HCT116 (cell line): ENCODE data around the gene MOB3B. TPM values are rescaled to one million over a fixed set of nuclear protein-coding genes. Genes with fewer than 3 reads are reported as not detected.

Experiments used
- ATAC-seq: fragments of 200-7000 bp; cut with Tn5 transposase; 2 replicates; pipeline ENCODE4 v1.9.1; 2020; ENCODE audit warnings: mild to moderate bottlenecking, moderate library complexity
- BruUV-seq: library from RNA; stranded (reverse); fragments of 400-500 nt; replicated peaks from 2 replicates; lab custom pipeline; 2021; lab: Mats Ljungman, UMichigan
- CTCF ChIA-PET: fragments of 300-600 bp; sonication (Branson Sonifier 250); formaldehyde crosslinking; loops from one replicate; lab custom pipeline; 2021; ENCODE audit warnings: antibody characterized with exemption; lab: Charles Lee
- POLR2A ChIA-PET: fragments of 300-600, 350-600 bp; sonication (Branson Sonifier 250); formaldehyde crosslinking; loops from one replicate; lab custom pipeline; 2021; ENCODE audit warnings: antibody characterized with exemption; lab: Charles Lee
- RAD21 ChIA-PET, 2 experiments: fragments of 300-600 bp; sonication (Branson Sonifier 250); formaldehyde crosslinking; loops; one replicate each; lab custom pipeline; 2023; ENCODE audit warnings: low total read pairs in 2 of 2; ENCODE audit not compliant: uncharacterized antibody in 2 of 2, unreplicated experiment in 2 of 2, low non-redundant PET in 1 of 2; lab: Charles Lee
- DNase-seq: peaks from one replicate; pipeline ENCODE4 v3.0.0-alpha.2; 2010; ENCODE audit warnings: low read depth, low spot score
- H2AFZ ChIP-seq: fragments of 200-600 bp; shearing (Covaris generic), sonication (generic); 2 replicates; pipeline ENCODE4 v1.6.1; 2017; ENCODE audit warnings: low read depth, mixed run types, mixed read lengths, antibody characterized with exemption, low read length; ENCODE audit not compliant: poor library complexity, severe bottlenecking
- H3K27ac ChIP-seq: 2 replicates; pipeline ENCODE4 v1.5.1; 2012; ENCODE audit warnings: low read depth, low read length
- H3K27me3 ChIP-seq: fragments of 200-600 bp; sonication (generic); 2 replicates; pipeline ENCODE4 v1.6.1; 2016; ENCODE audit warnings: mixed run types, low read length, mixed read lengths; ENCODE audit not compliant: insufficient read depth
- H3K36me3 ChIP-seq, 2 experiments: fragments of 200-500 bp in 1 of 2; fragments of 200-600 bp in 1 of 2; sonication (Bioruptor generic) in 1 of 2; sonication (generic) in 1 of 2; 2 replicates each; pipeline versions ENCODE4 v1.5.1 to v1.6.1; 2014 to 2016; ENCODE audit warnings: low read length in 2 of 2, inconsistent platforms in 1 of 2, mixed read lengths in 1 of 2, mixed run types in 1 of 2; ENCODE audit not compliant: insufficient read depth in 2 of 2, control insufficient read depth in 1 of 2
- H3K4me1 ChIP-seq, 2 experiments: fragments of 200-600 bp in 1 of 2; sonication (generic) in 1 of 2; 2 replicates each; pipeline versions ENCODE4 v1.5.1 to v1.6.1; 2012 to 2017; ENCODE audit warnings: low read length in 2 of 2, inconsistent platforms in 1 of 2, mild to moderate bottlenecking in 1 of 2, mixed read lengths in 1 of 2, mixed run types in 1 of 2, moderate library complexity in 1 of 2; ENCODE audit not compliant: insufficient read depth in 2 of 2, control insufficient read depth in 1 of 2
- H3K4me2 ChIP-seq: fragments of 200-600 bp; sonication (generic); 2 replicates; pipeline ENCODE4 v1.6.1; 2017; ENCODE audit warnings: mixed run types, low read length, mixed read lengths
- H3K4me3 ChIP-seq, 2 experiments: fragments of 200-600 bp in 1 of 2; sonication (generic) in 1 of 2; replicated peaks in 1 of 2; 2 replicates each; pipeline ENCODE4 v1.5.1; 2011 to 2016; ENCODE audit warnings: low read length in 2 of 2, control low read depth in 1 of 2, low read depth in 1 of 2, mild to moderate bottlenecking in 1 of 2, mixed read lengths in 1 of 2, mixed run types in 1 of 2
- H3K79me2 ChIP-seq: fragments of 200-600 bp; sonication (generic); 2 replicates; pipeline ENCODE4 v1.6.1; 2017; ENCODE audit warnings: mild to moderate bottlenecking, mixed run types, low read length, moderate library complexity, mixed read lengths; ENCODE audit not compliant: insufficient read depth
- H3K9ac ChIP-seq: fragments of 200-600 bp; sonication (generic); 2 replicates; pipeline ENCODE4 v1.6.1; 2016; ENCODE audit warnings: low read length, mixed read lengths
- H3K9me2 ChIP-seq: fragments of 200-600 bp; sonication (generic), shearing (Covaris generic); 2 replicates; pipeline ENCODE4 v1.6.1; 2017; ENCODE audit warnings: mixed run types, mild to moderate bottlenecking, moderate library complexity; ENCODE audit not compliant: insufficient read depth
- H3K9me3 ChIP-seq, 2 experiments: fragments of 200-500 bp in 1 of 2; fragments of 200-600 bp in 1 of 2; sonication (Bioruptor generic) in 1 of 2; sonication (generic) in 1 of 2; 2 replicates each; pipeline ENCODE4 v1.6.1; 2014 to 2017; ENCODE audit warnings: low read length in 2 of 2, mixed read lengths in 2 of 2, inconsistent platforms in 1 of 2, low read depth in 1 of 2, mild to moderate bottlenecking in 1 of 2, mixed run types in 1 of 2, moderate library complexity in 1 of 2; ENCODE audit not compliant: control insufficient read depth in 1 of 2, insufficient read depth in 1 of 2
- H4K20me1 ChIP-seq: fragments of 200-600 bp; sonication (generic), shearing (Covaris generic); 2 replicates; pipeline ENCODE4 v1.6.1; 2017; ENCODE audit warnings: mixed run types, mild to moderate bottlenecking, moderate library complexity; ENCODE audit not compliant: insufficient read depth
- CBX3 ChIP-seq: IDR thresholded peaks from 2 replicates; pipeline ENCODE4 v1.6.1; 2012; ENCODE audit warnings: low read depth
- CEBPB ChIP-seq: IDR thresholded peaks from 2 replicates; pipeline ENCODE4 v1.6.1; 2012; ENCODE audit warnings: low read depth
- EGR1 ChIP-seq: IDR thresholded peaks from 2 replicates; pipeline ENCODE4 v1.6.1; 2012; ENCODE audit warnings: low read depth
- ELF1 ChIP-seq: IDR thresholded peaks from 2 replicates; pipeline ENCODE4 v1.6.1; 2012; ENCODE audit warnings: low read depth, borderline replicate concordance
- EZH2 ChIP-seq: fragments of 200-600 bp; sonication (generic); IDR thresholded peaks from 2 replicates; pipeline ENCODE4 v1.6.1; 2017; ENCODE audit warnings: antibody characterized with exemption, mixed run types
- EZH2phosphoT487 ChIP-seq: fragments of 200-600 bp; IDR thresholded peaks from 2 replicates; pipeline ENCODE4 v1.6.1; 2018; ENCODE audit warnings: antibody characterized with exemption, borderline replicate concordance
- JUND ChIP-seq: IDR thresholded peaks from 2 replicates; pipeline ENCODE4 v1.6.1; 2012
- POLR2A ChIP-seq: IDR thresholded peaks from 2 replicates; pipeline ENCODE4 v1.7.0; 2011; ENCODE audit warnings: borderline replicate concordance; ENCODE audit not compliant: insufficient read depth, insufficient read length; ENCODE audit errors: extremely low read depth
- POLR2AphosphoS5 ChIP-seq: IDR thresholded peaks from 2 replicates; pipeline ENCODE4 v1.6.1; 2011; ENCODE audit warnings: mild to moderate bottlenecking, low read depth, low read length, moderate library complexity
- SIN3A ChIP-seq: IDR thresholded peaks from 2 replicates; pipeline ENCODE4 v1.6.1; 2012; ENCODE audit warnings: low read depth
- SP1 ChIP-seq: IDR thresholded peaks from 2 replicates; pipeline ENCODE4 v1.6.1; 2012; ENCODE audit warnings: low read depth
- SRF ChIP-seq: IDR thresholded peaks from 2 replicates; pipeline ENCODE4 v1.6.1; 2012; ENCODE audit warnings: low read depth
- YY1 ChIP-seq: IDR thresholded peaks from 2 replicates; pipeline ENCODE4 v1.6.1; 2011; ENCODE audit warnings: low read length, low read depth, moderate library complexity, mild to moderate bottlenecking; ENCODE audit not compliant: insufficient replicate concordance; ENCODE audit errors: extremely low read depth
- ZFX ChIP-seq: fragments of 450-650 bp; IDR thresholded peaks from 2 replicates; pipeline ENCODE4 v1.6.1; 2017
- ZNF274 ChIP-seq: fragments of 200-500 bp; sonication (Bioruptor generic); IDR thresholded peaks from 2 replicates; pipeline ENCODE4 v1.6.1; 2014; ENCODE audit warnings: mild to moderate bottlenecking, low read depth, low read length, inconsistent platforms
- intact Hi-C: fragments of 100-400 bp; cut with micrococcal nuclease; formaldehyde crosslinking; loops from 2 replicates; pipeline ENCODE4 v1.10.0; 2022
- total RNA-seq: library from RNA; stranded (reverse); gene quantifications from one replicate; pipeline ENCODE4 v1.2.1, GENCODE V29; 2021; ENCODE audit not compliant: unreplicated experiment
- TF ChIP-seq, protein P1 (sequence below), 3 experiments: fragments of 200-600 bp in 1 of 3; sonication (generic) in 1 of 3; IDR thresholded peaks in 2 of 3; conservative IDR thresholded peaks in 1 of 3; 2 replicates each; pipeline ENCODE4 v1.5.1; 2012 to 2017; ENCODE audit warnings: low read depth in 2 of 3, low read length in 2 of 3, antibody characterized with exemption in 1 of 3, borderline replicate concordance in 1 of 3, control low read depth in 1 of 3, mild to moderate bottlenecking in 1 of 3, mixed read lengths in 1 of 3, mixed run types in 1 of 3, moderate library complexity in 1 of 3; ENCODE audit not compliant: insufficient read depth in 1 of 3
- TF ChIP-seq, protein P2 (sequence below): IDR thresholded peaks from 2 replicates; pipeline ENCODE4 v1.6.1; 2012
- TF ChIP-seq, protein P3 (sequence below): IDR thresholded peaks from 2 replicates; pipeline ENCODE4 v1.6.1; 2012; ENCODE audit warnings: low read depth

MOB3B gene
- total RNA-seq, 1 experiment from 2014 or later: 1.2 TPM

DNA sequence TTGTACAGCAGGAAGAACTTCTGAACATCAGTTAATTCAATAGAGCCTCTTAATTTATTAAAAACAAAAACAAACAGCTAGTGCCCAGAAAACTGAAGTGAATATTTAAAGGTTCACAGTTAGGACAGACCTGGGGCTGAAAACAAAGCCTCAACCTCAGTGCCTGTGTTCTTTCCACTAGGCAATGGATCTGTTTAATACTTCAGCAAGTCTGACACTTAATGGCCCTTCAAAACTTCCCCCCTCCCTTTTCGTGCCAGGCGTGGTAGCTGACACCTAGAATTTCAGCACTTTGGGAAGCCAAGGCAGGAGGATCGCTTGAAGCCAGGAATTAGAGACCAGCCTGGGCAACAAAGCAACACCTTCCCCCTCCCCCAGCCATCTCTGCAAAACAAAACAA lies 60.1 kb downstream of the MOB3B start:
- TF ChIP-seq SRF: no peak
- no peak for TF ChIP-seq EZH2phosphoT487
- no peak for TF ChIP-seq POLR2A
- no peak for TF ChIP-seq JUND
- TF ChIP-seq, protein P1, sequence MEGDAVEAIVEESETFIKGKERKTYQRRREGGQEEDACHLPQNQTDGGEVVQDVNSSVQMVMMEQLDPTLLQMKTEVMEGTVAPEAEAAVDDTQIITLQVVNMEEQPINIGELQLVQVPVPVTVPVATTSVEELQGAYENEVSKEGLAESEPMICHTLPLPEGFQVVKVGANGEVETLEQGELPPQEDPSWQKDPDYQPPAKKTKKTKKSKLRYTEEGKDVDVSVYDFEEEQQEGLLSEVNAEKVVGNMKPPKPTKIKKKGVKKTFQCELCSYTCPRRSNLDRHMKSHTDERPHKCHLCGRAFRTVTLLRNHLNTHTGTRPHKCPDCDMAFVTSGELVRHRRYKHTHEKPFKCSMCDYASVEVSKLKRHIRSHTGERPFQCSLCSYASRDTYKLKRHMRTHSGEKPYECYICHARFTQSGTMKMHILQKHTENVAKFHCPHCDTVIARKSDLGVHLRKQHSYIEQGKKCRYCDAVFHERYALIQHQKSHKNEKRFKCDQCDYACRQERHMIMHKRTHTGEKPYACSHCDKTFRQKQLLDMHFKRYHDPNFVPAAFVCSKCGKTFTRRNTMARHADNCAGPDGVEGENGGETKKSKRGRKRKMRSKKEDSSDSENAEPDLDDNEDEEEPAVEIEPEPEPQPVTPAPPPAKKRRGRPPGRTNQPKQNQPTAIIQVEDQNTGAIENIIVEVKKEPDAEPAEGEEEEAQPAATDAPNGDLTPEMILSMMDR (IDR thresholded peaks at IDR 0.05 in 2 of 3, conservative IDR thresholded peaks at IDR 0.05 in 1 of 3; ENCODE audit: borderline replicate concordance in 1 of 3, insufficient read depth in 1 of 3, low read depth in 2 of 3, low read length in 2 of 3): no peak
- no peak for TF ChIP-seq EZH2
- no peak for TF ChIP-seq EGR1
- no peak for TF ChIP-seq SIN3A
- TF ChIP-seq, protein P2, sequence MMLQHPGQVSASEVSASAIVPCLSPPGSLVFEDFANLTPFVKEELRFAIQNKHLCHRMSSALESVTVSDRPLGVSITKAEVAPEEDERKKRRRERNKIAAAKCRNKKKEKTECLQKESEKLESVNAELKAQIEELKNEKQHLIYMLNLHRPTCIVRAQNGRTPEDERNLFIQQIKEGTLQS: no peak
- TF ChIP-seq ZFX: no peak
- no peak for TF ChIP-seq ZNF274
- no peak for TF ChIP-seq CEBPB
- TF ChIP-seq ELF1: no peak
- TF ChIP-seq POLR2AphosphoS5: no peak
- TF ChIP-seq, protein P3, sequence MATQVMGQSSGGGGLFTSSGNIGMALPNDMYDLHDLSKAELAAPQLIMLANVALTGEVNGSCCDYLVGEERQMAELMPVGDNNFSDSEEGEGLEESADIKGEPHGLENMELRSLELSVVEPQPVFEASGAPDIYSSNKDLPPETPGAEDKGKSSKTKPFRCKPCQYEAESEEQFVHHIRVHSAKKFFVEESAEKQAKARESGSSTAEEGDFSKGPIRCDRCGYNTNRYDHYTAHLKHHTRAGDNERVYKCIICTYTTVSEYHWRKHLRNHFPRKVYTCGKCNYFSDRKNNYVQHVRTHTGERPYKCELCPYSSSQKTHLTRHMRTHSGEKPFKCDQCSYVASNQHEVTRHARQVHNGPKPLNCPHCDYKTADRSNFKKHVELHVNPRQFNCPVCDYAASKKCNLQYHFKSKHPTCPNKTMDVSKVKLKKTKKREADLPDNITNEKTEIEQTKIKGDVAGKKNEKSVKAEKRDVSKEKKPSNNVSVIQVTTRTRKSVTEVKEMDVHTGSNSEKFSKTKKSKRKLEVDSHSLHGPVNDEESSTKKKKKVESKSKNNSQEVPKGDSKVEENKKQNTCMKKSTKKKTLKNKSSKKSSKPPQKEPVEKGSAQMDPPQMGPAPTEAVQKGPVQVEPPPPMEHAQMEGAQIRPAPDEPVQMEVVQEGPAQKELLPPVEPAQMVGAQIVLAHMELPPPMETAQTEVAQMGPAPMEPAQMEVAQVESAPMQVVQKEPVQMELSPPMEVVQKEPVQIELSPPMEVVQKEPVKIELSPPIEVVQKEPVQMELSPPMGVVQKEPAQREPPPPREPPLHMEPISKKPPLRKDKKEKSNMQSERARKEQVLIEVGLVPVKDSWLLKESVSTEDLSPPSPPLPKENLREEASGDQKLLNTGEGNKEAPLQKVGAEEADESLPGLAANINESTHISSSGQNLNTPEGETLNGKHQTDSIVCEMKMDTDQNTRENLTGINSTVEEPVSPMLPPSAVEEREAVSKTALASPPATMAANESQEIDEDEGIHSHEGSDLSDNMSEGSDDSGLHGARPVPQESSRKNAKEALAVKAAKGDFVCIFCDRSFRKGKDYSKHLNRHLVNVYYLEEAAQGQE: no peak
- no peak for TF ChIP-seq YY1
- no peak for TF ChIP-seq SP1
- no peak for TF ChIP-seq CBX3
- BruUV-seq: no TSS peak
- RAD21 ChIA-PET: no interaction called here
- Histone ChIP-seq H3K4me3 (no peak overlapping the region), H3K4me2 (no peak overlapping the region), H2AFZ (no peak overlapping the region), H3K27me3 (no peaks in the 10 kb centered on the region), H3K9me3 (no peaks in the 10 kb centered on the region), H3K9ac (no peak overlapping the region), H3K9me2 (no peaks in the 10 kb centered on the region), H3K36me3 (no peaks in the 10 kb centered on the region), H3K4me1 (no peaks in the 10 kb centered on the region), H4K20me1 (no peaks in the 10 kb centered on the region), H3K27ac (no peak overlapping the region), H3K79me2 (no peaks in the 10 kb centered on the region)
- ATAC-seq (no peak), DNase-seq (no peak)
- intact Hi-C loops: no loop called here
- CTCF ChIA-PET: no interaction called here
- POLR2A ChIA-PET: no interaction called here
